ENCODE results near the gene UBE2D1. TPM values are rescaled to one million over a fixed set of nuclear protein-coding genes. Genes with fewer than 3 reads are reported as not detected.

The UBE2D1 gene
- total RNA-seq, 8 experiments from 2014 or later = 11.5 to 27.3 (median 20.8) TPM

DNA sequence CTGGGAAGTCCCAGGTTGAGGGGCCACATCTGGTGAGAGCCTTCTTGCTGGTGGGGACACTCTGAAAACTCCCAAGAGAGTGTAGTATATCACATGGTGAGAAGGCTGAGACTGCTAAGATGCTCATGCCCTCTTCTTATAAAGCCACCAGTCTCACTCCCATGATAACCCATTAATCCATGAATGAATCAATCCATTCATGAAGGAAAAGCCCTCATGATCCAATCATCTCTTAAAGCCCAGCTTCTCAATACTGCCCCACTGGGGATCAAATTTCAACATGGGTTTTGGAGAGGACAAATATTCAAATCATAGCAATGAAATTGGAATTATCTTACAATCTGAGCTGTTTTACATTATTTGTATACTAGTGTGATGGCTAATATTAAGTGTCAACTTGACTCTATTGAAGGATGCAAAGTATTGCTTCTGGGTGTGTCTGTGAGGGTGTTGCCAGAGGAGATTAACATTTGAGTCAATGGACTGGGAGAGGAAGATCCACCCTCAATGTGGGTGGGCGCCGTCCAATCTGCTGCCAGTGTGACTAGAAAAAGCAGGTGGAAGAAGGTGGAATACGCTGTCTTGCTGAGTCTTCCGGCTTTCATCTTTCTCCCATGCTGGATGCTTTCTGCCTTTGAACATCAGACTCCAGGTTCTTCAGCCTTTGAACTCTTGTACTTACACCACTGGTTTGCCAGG lies 14.3 kb upstream of the UBE2D1 start:
- WGBS, 10 experiments = 39 to 100% (median 88%) methylated on average over 1 to 4 of the region's 4 CpGs; no CpG with 5 or more reads in 4 of the 10 experiments
- in situ Hi-C loops (cut with MboI; ENCODE audit: low pct_unique_long_range_greater_than_20kb in 2 of 9, low sequenced_read_pairs in 9 of 9, unreplicated experiment in 9 of 9) = no loop called here
- no peaks in the 10 kb centered on the region for H3K4me1 ChIP-seq (replicated peaks in 1 of 2)
- no peak overlapping the region for H3K27ac ChIP-seq
- H3K4me3 ChIP-seq = no peak overlapping the region
- peak in 3 of 8 experiments; percentile 43 to 83 (median 52) for ATAC-seq (replicated peaks in 6 of 8)

DNA sequence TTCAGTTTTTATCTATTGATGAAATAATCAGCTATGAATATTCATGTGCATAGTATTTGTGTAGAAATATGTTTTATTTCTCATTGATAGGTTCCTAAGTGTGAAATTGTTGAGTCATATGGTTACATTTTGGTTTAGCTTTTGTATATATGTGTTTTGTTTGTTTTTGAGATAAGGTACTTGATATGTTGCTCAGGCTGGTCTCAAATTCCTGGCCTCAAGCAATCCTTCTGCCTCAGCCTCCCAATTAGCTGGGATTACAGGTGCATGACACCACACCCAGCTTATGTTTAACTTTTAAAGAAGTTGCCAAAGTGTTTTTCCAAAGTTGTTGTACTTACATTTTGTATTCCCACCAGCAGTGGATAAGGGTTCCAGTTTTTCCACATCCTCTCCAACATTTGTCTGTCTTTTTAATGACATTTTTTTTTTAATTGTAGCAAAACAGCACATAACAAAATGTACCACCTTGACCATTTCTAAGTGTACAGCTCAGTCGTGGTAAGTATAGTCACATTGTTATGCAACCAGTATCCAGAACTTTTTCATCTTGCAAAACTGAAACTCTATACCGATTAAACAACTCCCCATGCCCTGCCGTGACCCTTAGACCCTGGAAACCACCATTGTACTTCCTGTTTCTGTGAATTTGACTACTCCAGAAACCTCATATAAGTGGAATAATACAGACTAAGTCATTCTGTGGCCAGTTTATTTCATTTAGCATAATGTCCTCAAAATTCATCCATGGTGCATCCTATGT lies 12.6 kb upstream of the UBE2D1 start:
- in situ Hi-C loops (cut with MboI; ENCODE audit: low pct_unique_long_range_greater_than_20kb in 2 of 9, low sequenced_read_pairs in 9 of 9, unreplicated experiment in 9 of 9) = no loop called here
- no peak for ATAC-seq (replicated peaks in 6 of 8)
- no peak overlapping the region for H3K4me3 ChIP-seq
- no peaks in the 10 kb centered on the region for H3K4me1 ChIP-seq (replicated peaks in 1 of 2)
- H3K27ac ChIP-seq = no peak overlapping the region
- 40 to 97% (median 73%) methylated on average over 1 to 3 of the region's 3 CpGs for WGBS, 10 experiments

DNA sequence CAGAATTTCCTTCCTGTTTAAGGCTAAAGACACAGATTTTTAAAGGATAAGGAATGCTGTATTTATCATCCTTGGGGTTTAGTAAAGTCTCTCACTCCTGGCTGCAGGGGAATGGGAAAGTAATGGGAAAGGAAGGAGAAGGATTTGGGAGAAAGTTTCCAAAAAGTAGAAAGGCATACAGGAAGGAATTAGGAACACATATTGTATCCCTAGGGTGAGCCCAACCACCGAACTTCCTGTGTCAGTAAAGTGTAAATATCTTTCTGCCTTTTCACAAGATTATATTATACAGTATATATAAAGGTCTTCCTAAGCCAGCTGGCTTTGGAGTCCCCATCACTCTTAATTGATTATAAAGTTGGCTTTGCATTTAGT lies 12.0 kb upstream of the UBE2D1 start:
- Histone ChIP-seq H3K27ac (no peak overlapping the region), H3K4me1 (replicated peaks in 1 of 2) (no peaks in the 10 kb centered on the region), H3K4me3 (no peak overlapping the region)
- WGBS, 10 experiments = 40 to 89% (median 75%) methylated on average over 1 of the region's 1 CpG; no CpG with 5 or more reads in 4 of the 10 experiments
- ATAC-seq (replicated peaks in 6 of 8) = no peak
- in situ Hi-C loops (cut with MboI; ENCODE audit: low pct_unique_long_range_greater_than_20kb in 2 of 9, low sequenced_read_pairs in 9 of 9, unreplicated experiment in 9 of 9) = no loop called here

DNA sequence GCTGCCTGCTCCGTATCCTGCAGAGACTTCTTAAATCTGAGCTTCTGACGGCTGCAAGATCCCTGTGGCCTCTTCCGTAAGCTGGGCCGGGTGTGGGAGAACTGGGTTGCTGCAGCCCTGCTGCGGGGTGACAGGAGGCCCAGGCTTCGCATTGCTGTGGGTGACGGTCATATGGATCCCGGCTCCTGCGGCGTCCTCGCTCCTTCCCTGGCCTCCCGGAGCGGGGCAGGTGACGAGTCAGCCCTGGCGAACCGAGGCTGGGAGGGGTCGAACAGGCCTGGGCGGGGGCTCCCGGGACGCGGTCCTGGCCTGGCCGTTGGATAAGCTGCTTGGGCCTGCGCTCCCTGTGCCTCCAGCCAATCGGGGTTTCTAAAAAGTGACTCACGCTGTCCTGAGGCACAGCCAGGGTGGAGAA lies 7.8 kb upstream of the UBE2D1 start:
- 0 to 96% (median 78%) methylated on average over 1 to 15 of the region's 25 CpGs; no CpG with 5 or more reads in 5 of the 10 experiments for WGBS, 10 experiments
- in situ Hi-C loops (cut with MboI; ENCODE audit: low pct_unique_long_range_greater_than_20kb in 2 of 9, low sequenced_read_pairs in 9 of 9, unreplicated experiment in 9 of 9) = no loop called here
- ATAC-seq (replicated peaks in 6 of 8) = peak in 3 of 8 experiments; percentile 36 to 99 (median 99)
- H3K4me1 ChIP-seq (replicated peaks in 1 of 2) = no peaks in the 10 kb centered on the region
- H3K27ac ChIP-seq = no peak overlapping the region
- no peak overlapping the region for H3K4me3 ChIP-seq

DNA sequence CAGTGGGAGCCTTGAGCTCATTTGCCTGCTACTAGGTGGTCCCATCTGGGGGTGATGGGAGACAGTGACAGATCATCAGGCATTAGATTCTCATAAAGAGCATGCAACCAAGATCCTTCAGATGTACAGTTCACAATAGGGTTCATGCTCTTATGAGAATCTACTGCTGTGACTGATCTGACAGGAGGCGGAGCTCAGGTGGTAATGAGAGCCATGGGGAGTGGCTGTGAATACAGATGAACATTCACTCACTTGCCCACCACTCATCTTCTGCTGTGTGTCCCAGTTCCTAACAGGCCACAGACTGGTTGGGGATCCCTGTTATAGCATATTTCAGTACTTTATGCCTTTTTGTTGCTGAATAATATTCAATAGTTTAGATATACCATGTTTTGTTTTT lies 6.6 kb upstream of the UBE2D1 start:
- ATAC-seq (replicated peaks in 6 of 8) = no peak
- 80 to 100% (median 92%) methylated on average over 1 of the region's 1 CpG; no CpG with 5 or more reads in 6 of the 10 experiments for WGBS, 10 experiments
- H3K4me1 ChIP-seq (replicated peaks in 1 of 2) = no peaks in the 10 kb centered on the region
- no peak overlapping the region for H3K27ac ChIP-seq
- in situ Hi-C loops (cut with MboI; ENCODE audit: low pct_unique_long_range_greater_than_20kb in 2 of 9, low sequenced_read_pairs in 9 of 9, unreplicated experiment in 9 of 9) = no loop called here
- no peak overlapping the region for H3K4me3 ChIP-seq

DNA sequence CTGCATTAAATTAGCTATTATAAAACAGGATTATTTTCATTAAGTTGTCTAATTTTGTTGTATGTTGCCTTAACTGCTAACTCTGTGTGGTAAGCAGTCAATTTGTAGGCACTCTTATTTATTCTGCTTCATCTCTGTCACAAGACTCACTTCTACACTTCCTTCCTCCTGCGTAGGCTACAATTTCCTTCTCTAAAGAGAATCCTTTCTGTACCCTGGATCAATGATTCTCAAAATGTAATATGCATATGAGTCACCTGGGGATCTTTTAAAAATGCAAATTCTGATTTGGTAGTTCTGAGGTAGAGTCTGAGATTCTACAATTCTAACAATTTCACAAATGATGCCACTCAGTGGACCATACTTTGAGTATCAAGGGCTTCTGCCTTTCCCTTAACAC lies 4.4 kb upstream of the UBE2D1 start:
- no peak for ATAC-seq (replicated peaks in 6 of 8)
- 50 to 100% (median 83%) methylated on average over 1 of the region's 1 CpG; no CpG with 5 or more reads in 2 of the 10 experiments for WGBS, 10 experiments
- in situ Hi-C loops (cut with MboI; ENCODE audit: low pct_unique_long_range_greater_than_20kb in 2 of 9, low sequenced_read_pairs in 9 of 9, unreplicated experiment in 9 of 9) = no loop called here
- no peak overlapping the region for H3K4me3 ChIP-seq
- H3K4me1 ChIP-seq (replicated peaks in 1 of 2) = no peaks in the 10 kb centered on the region
- H3K27ac ChIP-seq = no peak overlapping the region

DNA sequence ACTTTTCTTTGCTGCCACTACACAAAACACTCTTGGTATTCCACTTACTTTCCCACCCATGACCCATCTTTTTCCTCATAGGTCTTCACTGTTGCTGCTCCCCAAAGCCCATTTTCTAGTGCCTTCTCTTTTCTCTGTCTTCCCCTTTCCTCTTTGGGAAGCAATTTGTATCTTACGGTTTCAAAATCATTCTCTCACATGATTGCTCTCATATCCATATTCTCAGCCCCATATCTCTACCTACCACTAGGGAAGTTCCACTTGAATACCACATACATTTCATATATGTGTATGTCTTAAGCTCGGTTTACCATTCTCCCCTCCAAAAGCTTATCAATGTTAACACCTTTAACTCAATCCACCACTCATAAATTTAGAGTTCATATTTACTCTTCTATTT lies 3.2 kb upstream of the UBE2D1 start:
- no peak for ATAC-seq (replicated peaks in 6 of 8)
- H3K4me3 ChIP-seq = no peak overlapping the region
- no peak overlapping the region for H3K27ac ChIP-seq
- in situ Hi-C loops (cut with MboI; ENCODE audit: low pct_unique_long_range_greater_than_20kb in 2 of 9, low sequenced_read_pairs in 9 of 9, unreplicated experiment in 9 of 9) = no loop called here
- peaks cover 4 to 8% of the 10 kb centered on the region in 2 donors for H3K4me1 ChIP-seq (replicated peaks in 1 of 2)
- 8 to 95% (median 80%) methylated on average over 1 to 2 of the region's 2 CpGs; no CpG with 5 or more reads in 1 of the 10 experiments for WGBS, 10 experiments

DNA sequence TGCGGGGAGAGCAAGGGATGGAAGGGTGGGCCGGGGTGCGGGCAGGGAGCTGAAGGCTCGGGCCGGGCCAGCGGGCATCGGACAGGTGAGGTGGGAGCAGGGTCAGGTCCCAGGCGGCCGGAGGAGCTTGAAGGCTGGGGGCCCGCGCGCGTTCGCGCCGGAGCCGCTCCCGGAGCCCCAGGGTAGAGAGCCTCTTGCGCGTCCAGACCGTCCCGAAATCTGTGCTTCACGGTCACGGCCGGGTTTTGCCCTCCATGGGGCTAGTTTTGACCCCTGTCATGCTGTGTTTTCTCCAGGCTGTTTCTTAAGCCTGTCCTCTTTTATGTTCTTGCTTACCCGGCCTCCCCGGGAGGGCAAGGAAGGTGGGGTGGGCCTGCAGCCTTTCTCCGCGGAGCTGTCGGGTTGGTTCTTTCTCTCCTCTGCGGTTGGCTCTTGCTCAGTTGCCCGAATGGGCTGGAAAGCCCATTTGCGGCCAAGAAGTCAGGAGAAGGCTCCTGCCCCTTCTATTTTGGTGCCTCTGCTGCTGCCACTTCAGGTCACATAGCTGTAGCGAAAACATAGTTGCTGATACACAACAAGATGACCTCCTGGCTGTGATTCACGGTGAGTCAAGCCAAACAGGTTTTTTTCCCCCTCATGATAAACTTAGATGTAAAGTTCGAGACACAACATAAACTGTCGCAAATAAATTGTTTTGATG lies 650 bp downstream of the UBE2D1 start:
- peak; percentile 67 to 76 (median 70) for ATAC-seq (replicated peaks in 6 of 8)
- in situ Hi-C loops (cut with MboI; ENCODE audit: low pct_unique_long_range_greater_than_20kb in 2 of 9, low sequenced_read_pairs in 9 of 9, unreplicated experiment in 9 of 9) = no loop called here
- Histone ChIP-seq H3K4me1 (replicated peaks in 1 of 2) (peaks cover 4 to 14% of the 10 kb centered on the region in 2 donors), H3K27ac (peak overlapping the region; percentile 52 to 55), H3K4me3 (peak overlapping the region; percentile 89 to 100 (median 95))
- 0 to 36% (median 5%) methylated on average over 1 to 10 of the region's 37 CpGs for WGBS, 10 experiments

DNA sequence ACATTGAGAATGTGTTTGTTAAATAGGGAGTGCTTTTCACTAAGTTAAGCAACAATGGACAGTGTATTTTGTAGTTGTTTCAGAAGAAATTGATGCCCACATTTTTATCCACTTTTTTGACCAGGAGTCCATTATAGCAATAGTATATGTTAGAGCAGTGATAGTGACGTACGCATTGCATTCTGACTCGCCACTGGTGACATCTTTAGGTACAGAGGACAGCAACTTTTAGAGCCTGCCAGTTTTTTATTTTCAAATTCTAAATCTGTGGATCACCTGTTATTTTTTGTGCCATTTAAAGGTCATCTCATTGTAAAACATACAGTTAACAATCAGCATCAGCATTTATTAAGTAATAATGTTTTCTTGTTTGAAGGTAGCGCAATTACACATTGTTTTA lies 1.4 kb downstream of the UBE2D1 start:
- peaks cover 4 to 17% of the 10 kb centered on the region in 2 donors for H3K4me1 ChIP-seq (replicated peaks in 1 of 2)
- in situ Hi-C loops (cut with MboI; ENCODE audit: low pct_unique_long_range_greater_than_20kb in 2 of 9, low sequenced_read_pairs in 9 of 9, unreplicated experiment in 9 of 9) = no loop called here
- H3K4me3 ChIP-seq = peak overlapping the region; percentile 89 to 100 (median 95)
- H3K27ac ChIP-seq = no peak overlapping the region
- WGBS, 10 experiments = 80 to 100% (median 90%) methylated on average over 1 to 4 of the region's 4 CpGs; no CpG with 5 or more reads in 4 of the 10 experiments
- ATAC-seq (replicated peaks in 6 of 8) = no peak

DNA sequence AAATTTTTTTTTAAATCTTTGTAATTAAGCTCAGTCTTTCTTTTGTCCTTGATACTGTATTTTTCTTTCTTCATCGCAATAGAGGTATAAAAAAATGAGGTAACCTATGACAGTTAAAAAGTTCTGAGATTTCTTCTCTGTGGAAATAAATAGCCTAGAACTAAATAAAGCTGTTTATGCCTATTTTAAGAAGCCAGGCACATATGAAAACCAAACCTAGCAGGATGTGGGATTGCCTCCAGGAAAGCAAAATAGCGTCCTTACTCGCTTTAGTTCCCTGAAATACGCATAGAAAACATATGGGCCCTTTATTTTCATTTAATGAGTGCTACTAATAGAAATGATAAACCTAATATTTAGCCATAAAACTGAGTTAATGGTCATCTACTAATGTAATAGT lies 6.6 kb downstream of the UBE2D1 start:
- ATAC-seq (replicated peaks in 6 of 8) = no peak
- Histone ChIP-seq H3K4me3 (no peak overlapping the region), H3K27ac (no peak overlapping the region), H3K4me1 (replicated peaks in 1 of 2) (peaks cover 0 to 11% of the 10 kb centered on the region in 2 donors)
- 61 to 100% (median 87%) methylated on average over 1 to 4 of the region's 4 CpGs; no CpG with 5 or more reads in 2 of the 10 experiments for WGBS, 10 experiments
- in situ Hi-C loops (cut with MboI; ENCODE audit: low pct_unique_long_range_greater_than_20kb in 2 of 9, low sequenced_read_pairs in 9 of 9, unreplicated experiment in 9 of 9) = no loop called here

DNA sequence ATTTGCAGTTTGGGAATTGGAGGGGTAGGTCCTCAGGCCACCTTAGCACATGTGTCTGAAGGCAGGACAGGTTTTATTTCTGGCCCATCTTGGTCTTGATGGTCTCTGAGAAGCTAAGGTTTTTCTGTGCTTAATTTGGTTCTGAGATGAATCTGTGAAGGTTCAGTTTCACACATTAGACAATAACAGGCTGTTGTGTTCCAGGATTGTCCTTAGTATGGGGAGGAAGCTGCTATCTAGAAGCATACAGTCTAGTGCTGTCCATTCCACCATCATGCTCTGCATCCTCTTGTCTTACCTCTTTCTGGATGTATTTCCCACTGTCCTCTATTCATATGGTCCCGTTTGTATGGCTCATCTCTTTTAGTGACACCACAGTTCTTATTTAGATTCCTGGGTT lies 7.1 kb downstream of the UBE2D1 start:
- peaks cover 0 to 7% of the 10 kb centered on the region in 2 donors for H3K4me1 ChIP-seq (replicated peaks in 1 of 2)
- ATAC-seq (replicated peaks in 6 of 8) = no peak
- no peak overlapping the region for H3K27ac ChIP-seq
- 60 to 100% (median 88%) methylated on average over 1 of the region's 1 CpG; no CpG with 5 or more reads in 5 of the 10 experiments for WGBS, 10 experiments
- in situ Hi-C loops (cut with MboI; ENCODE audit: low pct_unique_long_range_greater_than_20kb in 2 of 9, low sequenced_read_pairs in 9 of 9, unreplicated experiment in 9 of 9) = no loop called here
- H3K4me3 ChIP-seq = no peak overlapping the region

DNA sequence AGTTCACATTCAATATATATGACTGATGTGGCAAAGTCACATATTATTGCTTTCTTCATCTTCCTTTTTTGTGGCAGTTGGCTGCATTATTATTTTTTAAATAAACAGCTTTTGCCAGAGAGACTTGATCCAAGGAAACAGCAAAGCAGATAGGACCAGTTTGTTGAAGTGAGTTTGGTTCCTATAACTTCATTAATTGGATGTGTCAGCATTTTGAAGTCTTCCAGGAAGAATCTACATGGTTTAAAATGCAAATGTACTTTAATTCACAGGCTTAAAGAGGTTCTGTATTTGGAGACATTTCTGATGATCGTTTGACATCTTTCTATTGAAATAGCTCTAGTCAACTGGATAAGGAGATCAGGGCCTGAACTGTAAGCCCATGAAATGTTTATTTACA lies 13.2 kb downstream of the UBE2D1 start:
- whole genome bisulfite sequencing, 10 experiments = 0 to 83% (median 33%) methylated on average over 1 of the region's 1 CpG; no CpG with 5 or more reads in 2 of the 10 experiments
- Histone ChIP-seq H3K27ac (no peak overlapping the region), H3K4me1 (replicated peaks in 1 of 2) (peaks cover 0 to 2% of the 10 kb centered on the region in 2 donors), H3K4me3 (no peak overlapping the region)
- peak in 2 of 8 experiments; percentile 17 to 23 for ATAC-seq (replicated peaks in 6 of 8)
- in situ Hi-C loops (cut with MboI; ENCODE audit: low pct_unique_long_range_greater_than_20kb in 2 of 9, low sequenced_read_pairs in 9 of 9, unreplicated experiment in 9 of 9) = no loop called here

DNA sequence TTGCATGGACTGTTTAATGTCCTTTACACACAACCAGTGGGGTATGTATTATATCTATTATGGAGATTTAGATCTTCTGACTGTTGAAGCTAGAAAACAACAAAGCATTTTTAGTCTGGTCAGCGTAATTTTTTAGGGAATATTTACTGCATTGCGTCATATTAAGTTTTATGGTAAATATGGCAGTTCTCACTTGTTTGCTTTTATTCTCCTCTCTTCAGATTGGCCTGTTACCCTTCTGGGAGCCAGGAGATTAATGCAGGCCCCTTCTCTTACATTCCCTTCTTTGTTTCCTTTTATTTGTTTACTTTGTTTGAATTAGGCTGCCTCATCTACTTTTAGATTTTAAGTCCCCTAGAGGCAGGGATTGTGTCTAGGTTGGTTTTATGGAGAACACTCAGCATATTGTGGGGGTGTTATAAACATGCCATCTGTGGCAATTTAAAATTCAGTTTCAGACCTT lies 13.8 kb downstream of the UBE2D1 start:
- in situ Hi-C loops (cut with MboI; ENCODE audit: low pct_unique_long_range_greater_than_20kb in 2 of 9, low sequenced_read_pairs in 9 of 9, unreplicated experiment in 9 of 9) = no loop called here
- no peak overlapping the region for H3K27ac ChIP-seq
- ATAC-seq (replicated peaks in 6 of 8) = peak in 1 of 8 experiments; percentile 86

More for the DNA sequence above, 13.8 kb downstream of the UBE2D1 start:
- Histone ChIP-seq H3K4me1 (replicated peaks in 1 of 2) (peaks cover 0 to 2% of the 10 kb centered on the region in 2 donors), H3K4me3 (no peak overlapping the region)
- 0 to 100% (median 87%) methylated on average over 1 to 2 of the region's 2 CpGs; no CpG with 5 or more reads in 1 of the 10 experiments for WGBS, 10 experiments

Data from motor neuron (in vitro differentiated cells).